ENCODE measurements around the gene RRAS2.
A peak's percentile ranks its signal among the peaks of the same experiment; 100 is the strongest.
"Not testable (repeated sequence)": the region's sequence is repeated elsewhere in the genome, so short reads cannot be mapped to it uniquely, and the experiment has no call there.

The RRAS2 gene

DNA sequence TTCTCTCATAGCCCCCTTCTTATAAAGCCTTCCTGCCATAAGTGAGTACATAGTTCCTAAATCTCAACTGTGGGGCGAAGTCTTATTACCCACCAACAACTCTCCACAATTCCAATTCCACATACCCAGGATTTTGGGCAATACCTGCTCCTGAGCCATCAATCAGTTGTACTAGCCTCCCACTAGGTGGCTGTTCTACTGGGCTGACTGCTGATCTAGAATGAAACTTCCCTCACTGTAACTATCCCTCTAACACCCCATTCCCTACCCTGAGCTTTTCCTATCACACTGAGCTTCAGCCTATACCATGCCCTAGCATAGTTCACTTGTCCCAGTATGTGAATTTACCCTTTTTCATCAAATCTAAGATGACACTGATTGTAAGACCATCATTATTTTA is 52.5 kb downstream of the RRAS2 start:
- DNase-seq (ENCODE audit: low read depth), result no peak

DNA sequence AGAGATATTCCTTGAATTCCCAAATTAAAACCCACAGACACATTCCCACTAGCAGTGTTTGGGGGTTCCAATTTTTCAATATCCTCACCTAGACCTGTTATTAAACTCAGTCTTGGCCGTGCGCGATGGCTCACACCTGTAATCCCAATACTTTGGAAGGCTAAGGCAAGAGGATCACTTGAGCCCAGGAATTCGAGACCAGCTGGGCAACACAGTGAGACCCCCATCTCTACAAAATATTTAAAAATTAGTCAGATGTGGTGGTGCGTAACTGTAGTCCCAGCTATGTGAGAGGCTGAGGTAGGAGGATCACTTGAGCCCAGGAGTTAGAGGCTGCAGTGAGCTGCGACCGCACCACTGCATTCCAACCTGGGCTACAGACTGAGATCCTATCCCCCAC is 53.3 kb downstream of the RRAS2 start:
- DNase-seq (ENCODE audit: low read depth), result no peak

DNA sequence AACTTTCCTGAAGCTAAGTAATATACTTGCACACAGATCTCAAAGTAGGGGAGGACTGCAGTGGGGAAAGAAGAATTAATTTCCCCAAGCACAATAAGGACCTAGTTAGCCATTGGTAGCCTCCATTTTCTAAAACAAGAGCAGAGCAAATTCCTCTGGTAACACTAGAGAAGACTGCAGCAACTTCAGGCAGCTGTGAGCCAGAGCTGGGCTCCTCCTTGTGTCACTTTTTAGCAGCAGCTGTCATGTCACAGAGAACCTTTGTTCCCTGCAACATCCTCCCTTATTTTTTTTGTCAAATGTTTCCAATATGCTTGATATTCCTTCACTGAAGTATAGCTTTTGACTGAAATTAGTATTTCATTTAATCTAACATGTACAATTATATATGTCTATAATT is 54.4 kb downstream of the RRAS2 start:
- no peak for DNase-seq (ENCODE audit: low read depth)

- DNase-seq (ENCODE audit: low read depth), result peak; percentile 11
Measured at GRCh38 chr11:14300661-14301304, 58.2 kb downstream of the RRAS2 start.

DNA sequence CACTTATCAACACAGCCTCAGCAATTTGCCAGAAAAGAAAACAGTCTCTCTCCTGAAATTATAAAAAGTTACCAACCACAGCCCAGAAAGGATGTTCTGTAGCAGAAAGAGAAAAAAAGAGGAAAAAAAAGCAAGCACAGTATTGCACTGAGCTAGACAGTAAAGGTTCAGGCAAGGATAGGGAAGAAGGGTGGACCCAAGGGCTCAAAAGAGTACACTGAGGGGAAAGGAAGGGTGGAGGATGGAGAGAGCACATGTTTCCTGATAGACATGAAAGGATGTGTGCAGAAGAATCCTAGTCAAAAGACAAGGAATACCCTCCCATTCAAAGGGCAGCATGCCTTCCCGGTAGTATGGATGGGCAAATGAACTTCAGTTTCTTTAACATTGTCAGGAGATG is 59.1 kb downstream of the RRAS2 start:
- no peak for DNase-seq (ENCODE audit: low read depth)

DNA sequence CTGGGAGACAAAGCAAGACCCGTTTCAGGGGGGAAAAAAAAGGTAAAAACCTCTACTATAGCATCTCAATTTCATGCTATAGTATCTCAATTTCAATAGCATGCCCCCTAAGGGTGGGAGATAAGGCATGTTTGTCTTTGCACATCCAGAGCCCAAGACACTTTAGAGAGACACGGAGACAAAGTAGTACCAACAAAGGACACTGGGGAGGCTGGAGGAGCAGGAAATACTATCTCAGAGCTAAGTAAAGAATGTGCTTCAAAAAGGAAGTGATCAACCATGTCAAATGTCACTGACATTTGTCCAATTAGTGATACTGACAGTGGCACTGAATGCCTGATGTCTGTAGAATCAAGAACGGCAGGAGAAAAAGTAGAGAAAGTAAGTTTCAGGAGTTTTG is 68.6 kb downstream of the RRAS2 start:
- DNase-seq (ENCODE audit: low read depth), result no peak

- DNase-seq (ENCODE audit: low read depth), result no peak
Measured at GRCh38 chr11:14288189-14288935, 70.6 kb downstream of the RRAS2 start.

DNA sequence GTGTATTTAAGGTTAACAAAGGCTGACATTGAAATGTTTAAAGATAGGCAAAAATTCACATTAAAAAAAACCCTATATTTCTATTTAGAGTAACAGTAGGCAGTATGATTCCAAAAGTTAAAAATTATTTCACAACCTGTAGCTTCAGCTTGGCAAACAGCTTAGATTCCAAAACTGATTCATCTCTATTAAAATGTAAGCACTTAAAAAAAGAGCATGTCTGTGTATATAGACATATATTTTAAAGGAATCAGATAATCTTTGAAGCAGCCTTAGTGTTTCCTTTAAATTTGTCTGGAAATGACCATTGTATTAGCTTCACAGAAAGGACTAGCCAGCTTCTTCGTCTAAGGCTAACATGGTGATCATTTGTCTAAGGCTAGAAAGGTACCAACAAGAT is 80.1 kb downstream of the RRAS2 start:
- DNase-seq (ENCODE audit: low read depth), result not testable (repeated sequence)

GRCh38 chr11:14275076-14275475 is 83.9 kb downstream of the RRAS2 start:
- no peak for DNase-seq (ENCODE audit: low read depth)

GRCh38 chr11:14273895-14274294 is 85.1 kb downstream of the RRAS2 start:
- DNase-seq (ENCODE audit: low read depth), result no peak

DNA sequence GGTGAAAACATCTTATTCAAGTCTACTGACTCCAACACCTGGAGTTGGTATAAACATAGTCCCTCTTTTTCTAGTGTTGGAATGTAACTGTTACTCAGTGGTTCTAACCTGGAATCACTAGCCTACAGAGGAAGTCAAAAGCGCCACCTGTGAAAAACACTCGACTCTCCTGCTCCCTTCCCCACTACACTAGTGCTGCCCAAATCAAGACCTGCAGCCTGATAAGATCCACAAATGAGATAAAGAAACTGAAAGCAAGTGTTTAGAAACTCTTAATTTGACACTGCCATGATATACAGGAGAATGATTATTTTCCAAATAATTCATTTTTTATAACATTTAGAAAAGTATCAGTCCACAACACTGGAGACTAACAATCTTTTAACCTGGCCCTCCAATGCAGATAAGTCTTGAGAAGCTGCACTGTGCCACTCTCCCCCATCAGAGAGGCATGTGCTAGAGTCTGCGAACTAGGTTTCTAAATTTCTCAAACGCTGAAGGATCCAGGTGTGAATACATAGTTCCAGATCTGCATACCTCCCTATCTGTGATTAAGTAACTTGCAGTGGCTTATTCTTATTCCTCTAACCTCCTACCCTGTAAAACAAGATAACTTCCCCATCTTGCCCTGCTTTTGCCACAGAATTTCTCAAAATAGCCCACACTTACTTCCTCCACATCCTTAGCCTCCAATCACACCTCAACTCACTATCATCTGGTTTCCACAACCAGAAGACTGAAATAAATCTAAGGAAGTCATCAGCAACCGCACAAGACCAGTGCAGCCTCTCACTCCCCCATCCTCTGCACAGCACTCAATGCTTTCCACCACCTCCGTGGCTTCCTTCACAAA is 88.1 kb downstream of the RRAS2 start:
- no peak for DNase-seq (ENCODE audit: low read depth)

DNA sequence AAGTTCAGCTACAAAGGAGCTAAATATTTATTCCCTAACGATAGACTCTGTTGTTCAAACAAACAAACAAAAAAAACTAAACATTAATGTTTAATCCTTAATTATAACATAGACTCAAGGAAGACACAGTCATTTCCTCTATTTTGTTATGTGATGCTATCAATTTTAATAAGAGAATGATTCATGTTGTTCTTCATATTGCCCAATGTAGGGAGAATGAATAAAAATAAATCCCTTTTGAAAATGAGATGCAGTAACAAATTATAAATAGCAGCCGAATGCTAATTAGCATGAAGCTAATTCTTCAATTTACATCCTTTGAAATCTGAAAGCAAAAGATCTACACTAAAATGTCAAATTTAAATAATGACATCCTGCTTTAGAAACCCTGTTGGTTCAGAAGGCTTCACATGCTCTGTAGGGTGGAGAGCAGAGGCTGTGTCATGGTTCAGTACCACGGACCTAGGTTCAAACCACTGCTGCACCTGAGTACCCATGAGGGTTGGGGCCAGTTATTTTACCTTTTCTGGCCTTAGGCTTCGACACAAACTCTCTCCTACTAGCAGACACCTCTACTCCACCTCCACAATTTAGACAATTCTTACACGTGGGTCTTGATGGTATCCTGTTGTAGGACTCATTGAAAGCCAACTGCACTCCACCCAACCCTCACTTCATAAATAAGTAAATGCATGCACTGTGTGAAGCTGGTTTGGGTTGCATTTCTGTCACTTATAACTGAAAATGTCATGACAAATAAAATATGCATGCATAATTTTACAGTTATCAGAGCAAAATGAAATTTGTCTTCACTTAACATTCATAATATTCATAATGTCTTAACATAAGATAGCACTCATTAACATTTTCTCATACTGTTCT is 89.0 kb downstream of the RRAS2 start:
- DNase-seq (ENCODE audit: low read depth), result no peak

- no peak for DNase-seq (ENCODE audit: low read depth)
Measured at GRCh38 chr11:14267861-14268635, 90.9 kb downstream of the RRAS2 start.

GRCh38 chr11:14266622-14267021 is 92.4 kb downstream of the RRAS2 start:
- no peak for DNase-seq (ENCODE audit: low read depth)

DNA sequence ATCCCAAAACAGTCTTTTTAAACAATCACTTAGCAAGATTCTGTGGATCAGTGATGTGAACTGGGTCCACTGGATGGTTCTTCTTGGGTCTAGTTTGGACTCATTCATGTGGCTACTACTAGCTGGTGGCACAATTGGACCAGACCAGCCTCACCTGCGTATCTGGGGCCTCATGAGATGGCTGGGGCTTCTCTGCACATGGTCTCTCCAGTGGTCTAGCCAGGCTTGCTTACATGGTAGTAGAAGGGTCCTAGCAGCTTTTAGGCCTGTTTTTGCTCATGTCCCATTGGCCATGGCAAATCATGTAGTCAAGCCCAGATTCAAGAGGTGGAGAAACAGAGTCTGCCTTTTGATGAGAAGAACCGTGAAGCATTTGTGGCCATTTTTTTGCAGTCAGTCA is 94.0 kb downstream of the RRAS2 start:
- no peak for DNase-seq (ENCODE audit: low read depth)

DNA sequence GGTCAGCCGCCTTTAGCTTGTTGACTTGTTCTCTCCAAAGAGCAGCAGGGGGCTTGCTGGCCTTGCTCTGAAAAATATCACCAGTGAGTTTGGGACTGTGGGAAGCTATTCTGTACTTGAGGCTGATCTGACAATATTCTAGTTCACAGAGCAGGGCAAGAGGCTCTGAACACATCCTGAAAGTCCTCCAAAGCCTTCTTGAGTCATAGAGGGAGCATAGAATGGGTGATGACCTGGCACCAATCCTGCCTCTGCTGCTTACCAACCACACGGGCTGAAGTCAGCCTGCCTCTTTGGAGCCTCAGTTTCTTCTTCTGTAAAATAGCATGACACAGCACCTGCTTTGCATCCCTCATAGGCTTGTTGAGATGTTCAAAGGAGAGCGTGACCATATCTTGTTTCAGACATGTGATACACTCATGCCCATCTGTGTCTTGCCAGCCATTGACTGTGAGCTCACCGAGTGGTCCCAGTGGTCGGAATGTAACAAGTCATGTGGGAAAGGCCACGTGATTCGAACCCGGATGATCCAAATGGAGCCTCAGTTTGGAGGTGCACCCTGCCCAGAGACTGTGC is 96.6 kb downstream of the RRAS2 start:
- DNase-seq (ENCODE audit: low read depth), result no peak

DNA sequence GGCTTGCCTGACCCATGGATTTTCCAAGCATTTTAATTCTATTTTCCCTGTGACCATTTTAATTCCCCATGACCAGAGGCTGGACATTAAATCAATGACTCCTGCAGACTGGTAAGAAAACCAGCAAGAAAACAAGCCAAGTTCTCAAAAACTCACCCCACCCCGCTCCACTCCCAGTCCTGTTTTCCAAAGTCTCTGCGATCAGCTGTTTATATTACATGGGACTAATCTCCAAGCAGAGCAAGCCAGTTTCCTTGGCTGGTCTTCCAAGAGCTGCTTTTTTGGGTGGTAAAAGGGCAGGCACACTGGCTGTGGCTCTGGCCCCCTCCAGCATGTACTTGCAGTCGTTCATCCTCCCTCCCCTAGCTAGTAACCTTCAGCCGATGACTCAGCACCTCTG is 97.9 kb downstream of the RRAS2 start:
- DNase-seq (ENCODE audit: low read depth), result no peak

DNA sequence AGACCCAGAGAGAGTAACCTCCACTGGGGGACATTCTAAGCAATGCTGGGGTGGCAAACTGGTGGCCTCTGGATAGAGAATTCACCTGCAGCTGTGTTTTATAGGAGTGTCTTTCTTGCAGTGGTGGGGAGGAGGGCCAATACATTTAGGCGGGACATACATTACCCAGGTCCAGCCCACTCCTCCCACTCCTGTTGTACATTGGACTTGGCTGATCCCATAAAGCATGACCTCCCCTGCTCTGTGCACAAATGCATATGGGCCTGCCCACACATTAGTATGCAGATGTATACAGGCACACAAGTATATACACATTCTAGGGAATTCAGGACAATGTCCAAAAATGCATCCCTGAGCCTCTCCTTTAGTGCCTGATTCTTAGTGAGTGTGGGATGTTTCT is 99.1 kb downstream of the RRAS2 start:
- no peak for DNase-seq (ENCODE audit: low read depth)

- DNase-seq (ENCODE audit: low read depth), result no peak
Measured at GRCh38 chr11:14259186-14259784, 99.7 kb downstream of the RRAS2 start.

- no peak for DNase-seq (ENCODE audit: low read depth)
Measured at GRCh38 chr11:14258221-14258935, 100.6 kb downstream of the RRAS2 start.
